WTC11 (cell line): Measurements from ENCODE around the gene NFATC2. TPM values are rescaled to one million over a fixed set of nuclear protein-coding genes. Genes with fewer than 3 reads are reported as not detected.
A peak's percentile ranks its signal among the peaks of the same experiment; 100 is the strongest.

Experiments
- ATAC-seq: fragments of 200-7000 bp; cut with Tn5 transposase; 2 replicates; pipeline ENCODE4 v1.10.0; 2021; ENCODE audit warnings: mild to moderate bottlenecking, moderate library complexity
- CTCF ChIA-PET: fragments of 300-600 bp; sonication (Branson Sonifier 250); formaldehyde crosslinking; loops from one replicate; lab custom pipeline; 2021; ENCODE audit warnings: antibody characterized with exemption; lab: Charles Lee
- POLR2A ChIA-PET: fragments of 350-600 bp; sonication (Branson Sonifier 250); formaldehyde crosslinking; loops from one replicate; lab custom pipeline; 2021; ENCODE audit warnings: antibody characterized with exemption; lab: Charles Lee
- DNase-seq: peaks from one replicate; pipeline ENCODE4 v3.0.0; 2021; ENCODE audit warnings: low spot score
- H3K27ac Mint-ChIP-seq: 2 replicates; pipeline ENCODE4 v1.8.0; 2021; ENCODE audit warnings: mixed read lengths
- H3K27me3 Mint-ChIP-seq: 2 replicates; pipeline ENCODE4 v1.8.0; 2021; ENCODE audit warnings: low read depth, mild to moderate bottlenecking, moderate library complexity, mixed read lengths
- H3K36me3 Mint-ChIP-seq: 2 replicates; pipeline ENCODE4 v1.8.0; 2021; ENCODE audit warnings: mixed read lengths
- H3K4me1 Mint-ChIP-seq: 2 replicates; pipeline ENCODE4 v1.8.0; 2022; ENCODE audit warnings: mixed read lengths
- H3K4me3 Mint-ChIP-seq: 2 replicates; pipeline ENCODE4 v1.8.0; 2021; ENCODE audit warnings: mild to moderate bottlenecking, moderate library complexity, mixed read lengths
- H3K9me3 Mint-ChIP-seq: 2 replicates; pipeline ENCODE4 v1.8.0; 2021; ENCODE audit warnings: mixed read lengths
- ARID4B ChIP-seq: sonication (generic); formaldehyde crosslinking; IDR thresholded peaks from 2 replicates; pipeline ENCODE4 v1.8.0; 2023; ENCODE audit warnings: missing genetic modification reagents, mild to moderate bottlenecking, borderline replicate concordance
- ATF2 ChIP-seq: sonication (generic); formaldehyde crosslinking; IDR thresholded peaks from 2 replicates; pipeline ENCODE4 v1.8.1; 2022; ENCODE audit warnings: low read depth, missing genetic modification reagents, borderline replicate concordance
- ESRRA ChIP-seq: sonication (generic); formaldehyde crosslinking; IDR thresholded peaks from 2 replicates; pipeline ENCODE4 v1.8.1; 2022; ENCODE audit warnings: mild to moderate bottlenecking, missing genetic modification reagents, borderline replicate concordance
- FOXK1 ChIP-seq: sonication (generic); formaldehyde crosslinking; IDR thresholded peaks from 2 replicates; pipeline ENCODE4 v1.8.0; 2022; ENCODE audit warnings: mild to moderate bottlenecking, moderate library complexity, missing genetic modification reagents
- FOXP4 ChIP-seq: sonication (generic); formaldehyde crosslinking; IDR thresholded peaks from 2 replicates; pipeline ENCODE4 v1.8.0; 2022; ENCODE audit warnings: mild to moderate bottlenecking, missing genetic modification reagents
- GABPB1 ChIP-seq: sonication (generic); formaldehyde crosslinking; IDR thresholded peaks from 2 replicates; pipeline ENCODE4 v1.8.1; 2023; ENCODE audit warnings: mild to moderate bottlenecking, missing genetic modification reagents
- GTF2I ChIP-seq: fragments of 250-450 bp; sonication (Bioruptor Pico); conservative IDR thresholded peaks from 2 replicates; pipeline ENCODE4 v1.4.0; 2021; ENCODE audit warnings: mild to moderate bottlenecking
- JUN ChIP-seq: sonication (generic); formaldehyde crosslinking; IDR thresholded peaks from 2 replicates; pipeline ENCODE4 v1.8.0; 2023; ENCODE audit warnings: mild to moderate bottlenecking, missing genetic modification reagents
- NFATC4 ChIP-seq: fragments of 250-450 bp; sonication (Bioruptor Pico); IDR thresholded peaks from 2 replicates; pipeline ENCODE4 v1.9.0; 2021; ENCODE audit warnings: mild to moderate bottlenecking
- NR1H2 ChIP-seq: sonication (generic); formaldehyde crosslinking; IDR thresholded peaks from 2 replicates; pipeline ENCODE4 v1.9.0; 2021; ENCODE audit warnings: mild to moderate bottlenecking, moderate library complexity, missing genetic modification reagents
- PRRX2 ChIP-seq: fragments of 250-450 bp; sonication (Bioruptor Pico); IDR thresholded peaks from 2 replicates; pipeline ENCODE4 v1.8.0; 2021; ENCODE audit warnings: mild to moderate bottlenecking
- ZBTB43 ChIP-seq: sonication (generic); formaldehyde crosslinking; IDR thresholded peaks from 2 replicates; pipeline ENCODE4 v1.8.1; 2023; ENCODE audit warnings: mild to moderate bottlenecking, missing genetic modification reagents
- ZNF317 ChIP-seq: sonication (generic); formaldehyde crosslinking; IDR thresholded peaks from 2 replicates; pipeline ENCODE4 v1.8.1; 2023; ENCODE audit warnings: low read depth, mild to moderate bottlenecking, moderate library complexity, missing genetic modification reagents, borderline replicate concordance
- total RNA-seq: library from RNA; stranded (reverse); gene quantifications from 3 replicates; pipeline ENCODE4 v1.2.3, GENCODE V29; 2021

Gene NFATC2
- total RNA-seq, 1 experiment from 2014 or later, result 1.7 TPM

- H3K27me3 Mint-ChIP-seq, result no peaks in the 10 kb centered on the region
- POLR2A ChIA-PET, result no interaction called here
- no peaks in the 10 kb centered on the region for H3K36me3 Mint-ChIP-seq
- TF ChIP-seq FOXP4 (CRISPR knock-in tag) (no peak), NFATC4 (no peak), PRRX2 (CRISPR knock-in tag) (no peak), GTF2I (no peak), FOXK1 (CRISPR knock-in tag) (no peak)
- H3K4me1 Mint-ChIP-seq, result peaks cover 12% of the 10 kb centered on the region
- no peak overlapping the region for H3K4me3 Mint-ChIP-seq
- no peak for DNase-seq
- CTCF ChIA-PET, result interaction anchor here (1.0 to 1.7 kb wide), 2 partner anchors 12 to 220 kb away, joined by 3 to 6 read pairs; no protein-coding TSS in a partner anchor
- H3K9me3 Mint-ChIP-seq, result no peaks in the 10 kb centered on the region
- no peak for ATAC-seq
- no peak overlapping the region for H3K27ac Mint-ChIP-seq
Measured at GRCh38 chr20:51374456-51374830, 168.1 kb downstream of the NFATC2 start.

- CTCF ChIA-PET, result interaction anchor here (1.0 to 2.0 kb wide), 4 partner anchors 12 to 386 kb away, joined by 3 to 10 read pairs (median 5); no protein-coding TSS in a partner anchor
- POLR2A ChIA-PET, result no interaction called here
- DNase-seq, result no peak
- no peak overlapping the region for H3K27ac Mint-ChIP-seq
- no peaks in the 10 kb centered on the region for H3K36me3 Mint-ChIP-seq
- no peak for ATAC-seq
- peaks cover 12% of the 10 kb centered on the region for H3K4me1 Mint-ChIP-seq
- H3K4me3 Mint-ChIP-seq, result no peak overlapping the region
- no peaks in the 10 kb centered on the region for H3K9me3 Mint-ChIP-seq
- no peak for TF ChIP-seq GTF2I
- H3K27me3 Mint-ChIP-seq, result no peaks in the 10 kb centered on the region
Measured at GRCh38 chr20:51373713-51374455, 168.6 kb downstream of the NFATC2 start.

GRCh38 chr20:51372966-51373365 lies 169.6 kb downstream of the NFATC2 start:
- Mint-ChIP-seq H3K9me3 (no peaks in the 10 kb centered on the region), H3K4me3 (no peak overlapping the region), H3K36me3 (no peaks in the 10 kb centered on the region), H3K27me3 (no peaks in the 10 kb centered on the region), H3K27ac (no peak overlapping the region), H3K4me1 (peaks cover 10% of the 10 kb centered on the region)
- ChIA-PET POLR2A (no interaction called here), CTCF (interaction anchor here (0.7 to 2.0 kb wide), 8 partner anchors 13 to 385 kb away, joined by 3 to 10 read pairs (median 4); no protein-coding TSS in a partner anchor)
- no peak for TF ChIP-seq ESRRA (CRISPR knock-in tag)
- TF ChIP-seq NR1H2 (CRISPR knock-in tag), result no peak
- TF ChIP-seq ZBTB43 (CRISPR knock-in tag), result no peak
- DNase-seq (no peak), ATAC-seq (no peak)

GRCh38 chr20:51372176-51372803 lies 170.2 kb downstream of the NFATC2 start:
- H3K4me3 Mint-ChIP-seq, result no peak overlapping the region
- peaks cover 10% of the 10 kb centered on the region for H3K4me1 Mint-ChIP-seq
- ATAC-seq (peak; percentile 99), DNase-seq (peak; percentile 84)
- 0 out of 2 replicates have a peak overlapping the region, but pooled peaks have one; percentile 36 for H3K27ac Mint-ChIP-seq
- ChIA-PET CTCF (interaction anchor here (0.6 to 2.0 kb wide), 9 partner anchors 14 to 385 kb away, joined by 3 to 10 read pairs (median 5); no protein-coding TSS in a partner anchor), POLR2A (no interaction called here)
- no peaks in the 10 kb centered on the region for H3K27me3 Mint-ChIP-seq
- H3K9me3 Mint-ChIP-seq, result no peaks in the 10 kb centered on the region
- H3K36me3 Mint-ChIP-seq, result no peaks in the 10 kb centered on the region
- TF ChIP-seq ZNF317 (CRISPR knock-in tag) (no peak), ATF2 (no peak), GABPB1 (peak; percentile 40; the same call in 1 of the 2 replicates), ARID4B (CRISPR knock-in tag) (no peak), JUN (CRISPR knock-in tag) (no peak), ESRRA (CRISPR knock-in tag) (no peak)
